WTC11 (cell line): ENCODE measurements around the gene LONP2.

Experiments used
- AFF4 ChIP-seq: sonication (generic); formaldehyde crosslinking; IDR thresholded peaks from 2 replicates; pipeline ENCODE4 v1.8.1; 2023; ENCODE audit warnings: mild to moderate bottlenecking, missing genetic modification reagents, borderline replicate concordance
- ATF3 ChIP-seq: sonication (generic); formaldehyde crosslinking; conservative IDR thresholded peaks from 2 replicates; pipeline ENCODE4 v1.8.1; 2022; ENCODE audit warnings: mild to moderate bottlenecking, missing genetic modification reagents
- CTCF ChIP-seq: fragments of 200-600 bp; IDR thresholded peaks from 2 replicates; pipeline ENCODE4 v1.8.0; 2022; ENCODE audit warnings: antibody characterized with exemption
- E2F4 ChIP-seq: sonication (generic); formaldehyde crosslinking; IDR thresholded peaks from 2 replicates; pipeline ENCODE4 v1.8.1; 2022; ENCODE audit warnings: low read depth, mild to moderate bottlenecking, moderate library complexity, missing genetic modification reagents, borderline replicate concordance
- E2F5 ChIP-seq: sonication (generic); formaldehyde crosslinking; IDR thresholded peaks from 2 replicates; pipeline ENCODE4 v1.8.1; 2022; ENCODE audit warnings: mild to moderate bottlenecking, moderate library complexity, missing genetic modification reagents
- ELF4 ChIP-seq: sonication (generic); formaldehyde crosslinking; IDR thresholded peaks from 2 replicates; pipeline ENCODE4 v1.8.1; 2022; ENCODE audit warnings: low read depth, mild to moderate bottlenecking, moderate library complexity, missing genetic modification reagents
- JUN ChIP-seq: sonication (generic); formaldehyde crosslinking; IDR thresholded peaks from 2 replicates; pipeline ENCODE4 v1.8.0; 2023; ENCODE audit warnings: mild to moderate bottlenecking, missing genetic modification reagents
- MAX ChIP-seq: sonication (generic); formaldehyde crosslinking; IDR thresholded peaks from 2 replicates; pipeline ENCODE4 v1.8.0; 2022; ENCODE audit warnings: mild to moderate bottlenecking, missing genetic modification reagents
- PRDM15 ChIP-seq: sonication (generic); formaldehyde crosslinking; IDR thresholded peaks from 2 replicates; pipeline ENCODE4 v1.8.0; 2022; ENCODE audit warnings: missing genetic modification reagents
- PREB ChIP-seq: sonication (generic); formaldehyde crosslinking; IDR thresholded peaks from 2 replicates; pipeline ENCODE4 v1.8.1; 2022; ENCODE audit warnings: mild to moderate bottlenecking, missing genetic modification reagents, moderate library complexity, borderline replicate concordance
- RORB ChIP-seq: fragments of 250-450 bp; sonication (Bioruptor Pico); IDR thresholded peaks from 2 replicates; pipeline ENCODE4 v1.9.0; 2021; ENCODE audit warnings: mild to moderate bottlenecking
- STAT6 ChIP-seq: sonication (generic); formaldehyde crosslinking; conservative IDR thresholded peaks from 2 replicates; pipeline ENCODE4 v1.8.1; 2023; ENCODE audit warnings: mild to moderate bottlenecking, low read depth, missing genetic modification reagents, moderate library complexity
- ZNF512 ChIP-seq: sonication (generic); formaldehyde crosslinking; IDR thresholded peaks from 2 replicates; pipeline ENCODE4 v1.8.1; 2022; ENCODE audit warnings: missing genetic modification reagents, borderline replicate concordance

GRCh38 chr16:48371393-48371780 is 127.3 kb downstream of the LONP2 start:
- TF ChIP-seq MAX (CRISPR knock-in tag) (no peak), CTCF (no peak), RORB (no peak), JUN (CRISPR knock-in tag) (no peak), PREB (CRISPR knock-in tag) (no peak), STAT6 (no peak), E2F4 (CRISPR knock-in tag) (no peak), PRDM15 (no peak), E2F5 (CRISPR knock-in tag) (no peak), ELF4 (CRISPR knock-in tag) (no peak), ZNF512 (no peak), AFF4 (CRISPR knock-in tag) (no peak), ATF3 (CRISPR knock-in tag) (no peak)
